Hematopoietic multipotent progenitor cell treated with erythropoietin and hydrocortisone succinate and interleukin-3 and kit ligand, for 4 days (in vitro differentiated cells): Measurements from ENCODE around the gene ESPNL.
A peak's percentile ranks its signal among the peaks of the same experiment; 100 is the strongest.

Experiments
- DNase-seq: peaks from one replicate; pipeline ENCODE4 v3.0.0-alpha.2; 2015

The ESPNL gene

GRCh38 chr2:238117199-238118154 is 17.3 kb downstream of the ESPNL start:
- no peak for DNase-seq

DNA sequence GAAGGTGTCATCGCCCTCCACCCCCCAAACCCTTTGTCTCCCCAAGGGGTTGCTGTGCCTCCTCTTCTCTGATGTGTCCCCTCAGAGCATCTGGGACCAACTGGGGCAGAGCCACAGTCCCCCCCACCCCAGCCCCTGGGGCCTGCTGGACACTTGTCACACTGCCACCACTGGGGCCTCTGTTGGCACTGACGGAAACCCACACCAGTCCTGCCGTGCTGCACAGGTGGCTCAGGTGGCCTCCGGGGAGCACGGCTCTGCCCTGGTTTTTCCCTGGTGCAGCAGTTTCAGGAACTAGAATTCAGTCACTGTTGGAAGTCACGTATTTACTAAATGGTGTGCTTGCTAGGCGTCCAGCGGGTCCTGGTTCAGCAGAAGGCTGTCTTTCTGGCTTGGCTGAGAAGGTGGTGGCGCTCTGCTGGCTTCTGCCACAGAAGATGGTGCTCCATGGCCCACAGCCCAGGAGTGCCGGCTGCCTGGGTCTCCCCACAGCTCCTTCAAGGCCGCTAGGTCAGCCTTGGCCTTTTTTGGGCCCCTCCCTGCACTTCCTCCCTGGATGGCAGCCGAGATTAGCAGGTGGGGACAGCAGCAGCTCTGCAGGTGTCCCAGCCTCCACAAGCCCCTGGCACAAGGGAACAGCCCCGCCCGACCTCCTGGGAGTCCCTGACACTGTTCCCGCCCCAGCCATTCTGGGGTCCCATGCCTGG is 19.8 kb downstream of the ESPNL start:
- no peak for DNase-seq

DNA sequence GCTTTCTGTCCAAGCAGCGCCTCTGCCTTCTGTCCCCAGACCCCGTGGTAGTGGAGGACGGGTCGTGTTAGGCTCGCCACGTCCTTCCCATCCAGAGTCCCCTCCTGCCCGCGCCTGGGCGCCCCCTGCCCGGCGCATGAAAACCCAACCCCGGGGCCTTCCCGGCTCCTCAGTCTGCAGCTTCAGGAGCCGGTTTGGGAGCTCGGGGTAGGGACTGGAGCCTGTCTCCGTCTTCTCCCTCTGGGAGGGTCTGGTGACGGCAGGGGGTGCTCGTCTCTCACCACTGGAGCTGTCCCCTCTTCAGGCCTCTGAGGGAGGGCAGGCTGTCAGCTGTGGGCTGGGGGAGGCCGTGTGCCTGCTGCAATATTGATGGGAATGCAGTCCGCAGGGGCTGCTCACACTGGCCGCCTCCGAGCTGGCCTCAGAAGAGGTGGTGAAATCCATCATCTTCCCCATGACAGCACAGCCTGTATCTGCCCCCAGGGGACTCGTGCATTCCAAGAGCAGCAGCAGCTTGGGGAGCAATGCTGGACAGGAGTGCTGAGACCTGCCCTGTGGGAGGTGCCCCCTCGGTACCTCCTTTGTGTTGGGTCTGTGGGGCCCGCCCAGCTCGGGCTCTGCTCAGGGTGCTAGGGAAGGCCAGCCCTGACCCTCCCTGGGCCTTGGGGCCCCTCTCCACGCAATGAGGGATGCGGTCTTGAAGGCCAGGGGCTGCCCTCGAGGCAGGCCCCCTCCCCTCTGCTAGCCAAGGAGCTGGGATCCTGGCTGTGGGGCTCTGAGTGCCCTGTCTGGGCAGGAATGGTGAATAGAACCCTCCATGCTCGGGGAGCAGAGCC is 20.5 kb downstream of the ESPNL start:
- DNase-seq = no peak

DNA sequence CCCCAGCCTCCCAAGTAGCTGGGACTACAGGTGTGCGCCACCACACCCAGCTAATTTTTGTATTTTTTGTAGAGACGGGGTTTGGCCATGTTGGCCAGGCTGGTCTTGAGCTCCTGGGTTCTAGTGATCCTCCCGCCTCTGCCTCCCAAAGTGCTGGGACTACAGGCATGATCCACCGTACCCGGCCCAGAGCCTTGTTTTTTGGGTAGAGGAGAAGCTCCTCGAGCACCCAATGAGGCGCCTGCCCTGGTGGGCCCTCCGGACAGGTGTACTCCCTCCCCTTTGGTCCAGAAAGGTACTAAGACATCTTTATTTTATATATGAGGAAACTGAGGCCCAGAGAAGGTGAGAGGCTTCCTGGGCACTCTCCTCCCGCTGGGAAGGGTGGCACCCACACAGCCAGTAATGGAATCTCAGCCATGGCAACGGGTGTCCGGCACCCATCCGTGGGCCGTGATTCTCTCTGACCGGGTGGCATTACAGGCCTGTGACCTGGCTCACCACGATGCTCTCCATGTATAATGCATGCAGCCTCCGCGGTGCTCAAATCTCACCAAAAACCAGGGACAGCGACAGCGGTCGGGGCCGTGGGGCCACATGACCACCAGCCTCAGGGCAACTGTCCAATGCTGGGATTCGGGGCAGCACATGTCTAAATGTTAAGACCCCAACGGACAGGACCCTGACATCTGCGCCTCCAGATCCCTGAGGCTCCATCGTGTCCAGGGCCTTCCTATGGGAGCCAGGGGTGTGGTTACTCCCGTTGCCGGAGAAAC is 21.6 kb downstream of the ESPNL start:
- DNase-seq = no peak

DNA sequence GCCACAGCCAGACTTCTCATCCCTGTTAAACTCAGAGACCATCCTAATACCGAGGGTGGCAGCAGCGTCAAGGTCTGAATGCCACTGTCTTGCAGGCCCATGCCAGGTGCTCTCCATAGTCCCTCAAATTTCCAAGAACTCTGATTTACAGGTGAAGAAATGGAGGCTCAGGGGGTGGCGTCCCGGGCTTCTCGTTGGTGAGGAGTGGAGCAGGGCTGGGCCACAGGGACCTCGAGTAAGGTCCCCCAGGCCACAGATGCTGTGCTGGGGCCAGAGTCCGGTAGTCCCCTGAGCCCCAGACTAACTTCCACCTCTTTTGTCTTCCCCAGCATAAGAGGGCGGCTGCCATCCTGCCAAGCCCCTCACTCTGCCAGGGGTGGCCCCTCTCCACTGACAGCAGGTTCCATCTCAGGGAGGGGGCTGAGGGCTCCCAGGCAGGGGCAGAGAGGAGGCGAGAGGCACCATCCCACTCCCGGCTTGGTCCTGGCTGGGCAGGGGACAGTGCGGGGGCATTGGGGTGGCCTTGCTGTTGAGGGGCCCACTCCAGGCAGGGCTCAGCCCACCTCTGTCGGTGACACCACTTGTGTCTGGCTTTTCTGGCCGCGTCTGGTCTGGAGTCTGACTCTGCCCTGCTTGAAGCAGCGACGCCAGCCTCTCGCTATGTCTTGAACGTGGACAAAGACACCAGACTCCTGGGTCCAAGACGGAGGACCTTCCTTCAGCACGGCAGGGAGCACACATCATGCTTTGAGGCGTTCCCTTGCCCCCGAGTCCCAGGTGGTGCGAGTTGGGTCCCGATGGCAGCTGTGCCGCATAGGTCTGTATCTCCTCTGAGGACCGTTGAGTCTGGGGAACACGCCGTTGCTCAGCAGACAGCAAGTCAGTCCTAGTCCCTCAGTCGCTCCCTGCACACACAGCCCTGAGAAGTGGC is 22.4 kb downstream of the ESPNL start:
- DNase-seq = no peak

DNA sequence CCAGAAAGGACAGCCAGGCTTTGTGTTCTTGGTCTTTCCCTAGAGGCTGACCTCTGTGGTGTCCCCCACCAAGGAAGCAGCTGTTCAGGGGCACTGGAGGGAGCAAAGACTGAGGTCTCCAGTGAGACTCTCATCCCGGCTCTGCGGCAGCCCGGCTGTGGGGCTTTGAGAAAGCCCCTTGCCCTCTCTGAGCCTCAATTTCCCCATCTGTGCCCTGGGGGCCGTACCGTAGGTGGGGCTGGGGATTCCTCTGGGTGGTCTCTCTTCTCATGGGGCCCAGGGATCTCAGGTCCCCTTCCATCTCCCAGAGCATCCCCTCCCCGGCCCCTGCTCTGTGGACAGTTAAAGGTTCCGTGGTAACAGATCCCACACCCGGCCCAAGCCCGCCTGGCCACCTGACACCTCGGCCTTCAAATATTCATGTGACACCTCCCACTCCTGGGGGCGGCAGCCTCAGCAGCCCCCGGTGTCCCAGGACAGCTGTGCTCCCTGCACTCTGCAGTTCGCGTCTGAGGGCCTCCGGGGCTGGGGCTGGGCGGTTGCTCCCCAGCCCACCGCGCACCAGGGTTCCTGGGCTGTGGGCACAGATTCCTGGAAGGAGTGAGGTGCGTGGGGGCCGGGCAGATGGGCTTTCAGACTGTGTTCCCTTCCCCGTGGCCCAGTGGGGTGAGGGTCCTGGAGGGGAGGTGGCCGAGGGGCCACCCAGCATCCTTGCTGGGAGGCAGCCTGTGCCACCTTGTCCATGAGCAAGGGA is 23.3 kb downstream of the ESPNL start:
- DNase-seq = no peak

DNA sequence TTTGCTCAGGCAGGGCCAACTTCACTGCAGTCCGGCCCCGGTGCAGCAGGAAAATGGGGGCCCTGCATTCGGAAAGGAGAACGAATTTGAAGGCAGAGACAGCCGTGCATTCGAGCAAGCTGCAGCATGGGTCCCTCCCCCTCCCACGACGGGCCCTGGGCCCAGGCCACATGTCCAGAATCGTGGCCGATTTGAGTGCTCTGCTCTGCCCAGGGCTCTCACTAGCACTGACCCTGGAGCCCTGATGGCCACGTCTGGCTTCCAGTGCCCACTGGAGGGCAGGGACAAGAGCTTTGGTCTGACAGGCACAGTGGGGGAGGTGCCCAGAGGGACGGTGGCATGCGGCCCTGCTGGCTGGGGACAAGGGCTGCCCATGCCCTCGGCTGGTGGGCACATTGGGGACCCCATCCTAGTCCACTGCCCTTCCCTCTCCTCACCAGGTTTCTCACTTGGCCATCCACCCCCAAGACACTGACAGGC is 23.9 kb downstream of the ESPNL start:
- no peak for DNase-seq

- DNase-seq = no peak
Measured at GRCh38 chr2:238124488-238125126, 24.5 kb downstream of the ESPNL start.

GRCh38 chr2:238125127-238125885 is 25.2 kb downstream of the ESPNL start:
- no peak for DNase-seq

- DNase-seq = no peak
Measured at GRCh38 chr2:238126338-238126737, 26.2 kb downstream of the ESPNL start.

DNA sequence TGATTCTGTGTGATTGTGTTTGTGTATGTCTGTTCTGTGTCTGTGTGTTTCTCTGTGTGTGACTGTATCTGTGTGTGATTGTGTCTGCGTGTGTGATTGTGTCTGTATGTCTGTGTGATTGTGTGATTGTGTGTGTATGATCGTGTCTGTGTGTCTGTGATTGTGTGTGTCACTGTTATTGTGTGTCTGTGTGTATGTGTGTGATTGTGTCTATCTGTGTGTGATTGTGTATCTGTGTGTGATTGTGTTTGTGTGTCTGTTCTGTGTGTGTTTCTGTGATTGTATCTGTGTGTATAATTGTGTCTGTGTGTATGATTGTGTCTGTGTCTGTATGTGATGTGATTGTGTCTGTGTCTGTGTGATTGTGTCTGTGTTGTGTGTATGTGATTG is 26.6 kb downstream of the ESPNL start:
- no peak for DNase-seq

- DNase-seq = peak; percentile 65
Measured at GRCh38 chr2:238127165-238128060, 27.3 kb downstream of the ESPNL start.

GRCh38 chr2:238128061-238128440 is 27.9 kb downstream of the ESPNL start:
- DNase-seq = no peak

DNA sequence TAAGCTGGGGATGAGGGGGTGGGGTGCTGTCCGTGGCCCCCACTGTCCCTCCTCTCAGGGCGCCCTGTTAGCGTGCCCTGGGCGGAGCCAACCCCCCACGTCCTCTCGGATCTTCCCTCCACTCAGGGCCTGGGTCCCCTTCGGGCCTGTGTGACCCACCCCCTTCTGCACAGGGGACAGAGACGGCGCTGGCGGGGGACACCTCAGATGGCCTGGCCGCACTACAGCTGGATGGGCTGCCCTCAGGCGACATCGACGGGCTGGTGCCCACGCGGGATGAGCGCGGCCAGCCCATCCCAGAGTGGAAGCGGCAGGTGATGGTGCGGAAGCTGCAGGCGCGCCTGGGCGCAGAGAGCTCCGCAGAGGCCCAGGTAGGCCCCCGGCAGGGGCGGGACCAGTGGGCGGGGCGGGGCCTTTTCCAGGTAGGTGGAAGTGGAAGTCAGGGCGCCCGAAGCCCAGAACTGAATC is 28.4 kb downstream of the ESPNL start:
- DNase-seq = no peak

DNA sequence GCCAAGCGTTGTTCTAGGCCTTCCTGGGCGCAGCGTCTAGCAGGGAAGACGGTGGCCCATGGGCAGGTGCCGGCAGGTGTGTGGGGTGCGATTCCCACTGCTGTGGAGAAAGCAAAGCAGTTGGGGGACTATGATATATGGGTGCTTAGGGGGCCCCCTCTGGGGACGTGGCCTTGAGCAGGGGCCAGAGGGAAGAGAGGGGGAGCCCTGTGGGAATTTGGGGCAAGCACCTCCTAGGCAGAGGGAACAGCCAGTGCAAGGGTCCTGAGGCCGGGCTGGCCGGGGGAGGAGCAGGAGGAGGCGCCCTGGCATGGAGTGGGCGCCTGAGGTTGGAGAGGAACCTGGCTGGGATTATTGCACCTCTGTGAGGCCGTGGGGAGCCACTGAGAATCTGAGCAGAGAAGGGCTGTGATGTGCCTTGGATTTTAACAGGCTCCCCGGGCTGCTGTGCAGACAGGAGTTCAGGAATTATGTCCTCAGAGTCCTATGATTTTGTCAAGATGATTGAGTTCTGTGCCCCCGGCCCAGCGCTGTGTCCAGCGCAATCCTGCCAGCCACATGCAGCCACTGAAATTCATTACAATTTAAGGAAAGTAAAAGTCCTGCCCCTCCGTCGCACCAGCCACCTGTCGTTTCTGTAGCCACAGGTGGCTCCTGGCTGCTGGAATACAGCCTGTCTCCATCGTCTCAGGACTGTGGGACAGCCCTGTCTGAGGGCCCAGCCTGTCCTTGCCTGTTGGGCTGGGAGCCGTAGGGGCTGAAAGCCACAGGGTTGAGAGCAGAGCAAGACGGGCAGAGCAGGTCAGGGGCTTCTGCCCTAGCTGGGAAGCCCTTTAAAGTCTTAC is 29.2 kb downstream of the ESPNL start:
- DNase-seq = no peak

- no peak for DNase-seq
Measured at GRCh38 chr2:238130111-238130695, 30.1 kb downstream of the ESPNL start.
